Measurements from ENCODE around the gene CIZ1. TPM values are rescaled to one million over a fixed set of nuclear protein-coding genes. Genes with fewer than 3 reads are reported as not detected.

The CIZ1 gene
- total and polyA plus RNA-seq, 9 of the 15 experiments (the other 6 are each of a cell fraction or from before 2014, with no cell fraction given), result 6.6 to 329 (median 87.8) TPM

DNA sequence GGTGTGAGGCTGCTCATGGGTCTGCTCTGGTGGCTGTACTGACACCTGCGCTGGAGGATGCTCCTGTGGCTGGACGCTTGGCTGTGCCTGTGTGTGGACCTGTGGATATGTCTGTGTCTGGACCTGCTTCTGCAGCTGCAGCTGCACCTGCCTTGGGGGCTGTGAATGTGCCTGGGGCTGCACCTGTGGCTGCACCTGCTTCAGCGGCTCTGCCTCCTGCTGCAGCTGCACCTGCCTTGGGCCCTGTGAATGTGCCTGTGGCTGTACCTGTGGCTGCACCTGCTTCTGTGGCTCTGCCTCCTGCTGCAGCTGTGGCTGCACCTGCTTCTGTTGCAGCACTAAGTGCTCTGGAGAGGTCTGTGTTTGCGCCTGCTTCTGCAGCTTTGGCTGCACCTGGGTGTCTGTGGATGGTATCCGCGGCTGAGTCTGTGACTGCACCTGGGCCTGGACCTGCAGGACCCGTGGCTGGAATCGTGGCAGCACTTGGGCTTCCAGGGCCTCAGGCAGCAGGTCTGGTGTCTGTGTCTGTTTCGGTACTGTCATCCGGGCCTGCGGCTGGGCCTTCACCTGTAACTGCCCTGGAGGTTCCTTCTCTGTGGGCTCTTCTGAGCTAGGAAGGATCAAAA, 12.5 kb downstream of the CIZ1 start (continued):
- TF ChIP-seq, protein P1, sequence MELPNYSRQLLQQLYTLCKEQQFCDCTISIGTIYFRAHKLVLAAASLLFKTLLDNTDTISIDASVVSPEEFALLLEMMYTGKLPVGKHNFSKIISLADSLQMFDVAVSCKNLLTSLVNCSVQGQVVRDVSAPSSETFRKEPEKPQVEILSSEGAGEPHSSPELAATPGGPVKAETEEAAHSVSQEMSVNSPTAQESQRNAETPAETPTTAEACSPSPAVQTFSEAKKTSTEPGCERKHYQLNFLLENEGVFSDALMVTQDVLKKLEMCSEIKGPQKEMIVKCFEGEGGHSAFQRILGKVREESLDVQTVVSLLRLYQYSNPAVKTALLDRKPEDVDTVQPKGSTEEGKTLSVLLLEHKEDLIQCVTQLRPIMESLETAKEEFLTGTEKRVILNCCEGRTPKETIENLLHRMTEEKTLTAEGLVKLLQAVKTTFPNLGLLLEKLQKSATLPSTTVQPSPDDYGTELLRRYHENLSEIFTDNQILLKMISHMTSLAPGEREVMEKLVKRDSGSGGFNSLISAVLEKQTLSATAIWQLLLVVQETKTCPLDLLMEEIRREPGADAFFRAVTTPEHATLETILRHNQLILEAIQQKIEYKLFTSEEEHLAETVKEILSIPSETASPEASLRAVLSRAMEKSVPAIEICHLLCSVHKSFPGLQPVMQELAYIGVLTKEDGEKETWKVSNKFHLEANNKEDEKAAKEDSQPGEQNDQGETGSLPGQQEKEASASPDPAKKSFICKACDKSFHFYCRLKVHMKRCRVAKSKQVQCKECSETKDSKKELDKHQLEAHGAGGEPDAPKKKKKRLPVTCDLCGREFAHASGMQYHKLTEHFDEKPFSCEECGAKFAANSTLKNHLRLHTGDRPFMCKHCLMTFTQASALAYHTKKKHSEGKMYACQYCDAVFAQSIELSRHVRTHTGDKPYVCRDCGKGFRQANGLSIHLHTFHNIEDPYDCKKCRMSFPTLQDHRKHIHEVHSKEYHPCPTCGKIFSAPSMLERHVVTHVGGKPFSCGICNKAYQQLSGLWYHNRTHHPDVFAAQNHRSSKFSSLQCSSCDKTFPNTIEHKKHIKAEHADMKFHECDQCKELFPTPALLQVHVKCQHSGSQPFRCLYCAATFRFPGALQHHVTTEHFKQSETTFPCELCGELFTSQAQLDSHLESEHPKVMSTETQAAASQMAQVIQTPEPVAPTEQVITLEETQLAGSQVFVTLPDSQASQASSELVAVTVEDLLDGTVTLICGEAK (IDR thresholded peaks at IDR 0.05), result no peak
- TF ChIP-seq, protein P1 (CRISPR knock-in tag; IDR thresholded peaks at IDR 0.05), result no peak
- TF ChIP-seq WHSC1 (IDR thresholded peaks at IDR 0.05; ENCODE audit: low read length) (peak; percentile 42), POLR2G (IDR thresholded peaks at IDR 0.05; ENCODE audit: low read depth, low read length) (peak; percentile 65; the same call in 1 of the 2 replicates), ETS2 (tag; IDR thresholded peaks at IDR 0.05; ENCODE audit: borderline replicate concordance, poor library complexity, severe bottlenecking) (no peak), IRF1 (CRISPR knock-in tag; IDR thresholded peaks at IDR 0.05; ENCODE audit: borderline replicate concordance) (no peak), CBX1 (IDR thresholded peaks at IDR 0.05; ENCODE audit: low read depth) (peak; percentile 64; the same call in 1 of the 2 replicates), SUPT5H (IDR thresholded peaks at IDR 0.05) (peak; percentile 34), SMARCA5 (IDR thresholded peaks at IDR 0.05) (peak; percentile 53; the same call in 1 of the 2 replicates)
- TF ChIP-seq, protein P2, sequence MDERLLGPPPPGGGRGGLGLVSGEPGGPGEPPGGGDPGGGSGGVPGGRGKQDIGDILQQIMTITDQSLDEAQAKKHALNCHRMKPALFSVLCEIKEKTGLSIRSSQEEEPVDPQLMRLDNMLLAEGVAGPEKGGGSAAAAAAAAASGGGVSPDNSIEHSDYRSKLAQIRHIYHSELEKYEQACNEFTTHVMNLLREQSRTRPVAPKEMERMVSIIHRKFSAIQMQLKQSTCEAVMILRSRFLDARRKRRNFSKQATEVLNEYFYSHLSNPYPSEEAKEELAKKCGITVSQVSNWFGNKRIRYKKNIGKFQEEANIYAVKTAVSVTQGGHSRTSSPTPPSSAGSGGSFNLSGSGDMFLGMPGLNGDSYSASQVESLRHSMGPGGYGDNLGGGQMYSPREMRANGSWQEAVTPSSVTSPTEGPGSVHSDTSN (CRISPR knock-in tag; IDR thresholded peaks at IDR 0.05; ENCODE audit: low read depth), result 0 out of 2 replicates have a peak, but pooled peaks have one; percentile 15
- TF ChIP-seq, protein P2 (tag; conservative IDR thresholded peaks at IDR 0.05; ENCODE audit: low read depth), result no peak

Data from K562 (cell line).